ENCODE measurements around the gene TP53I11. TPM values are rescaled to one million over a fixed set of nuclear protein-coding genes. Genes with fewer than 3 reads are reported as not detected.

TP53I11 gene
- total and polyA plus RNA-seq, 2 donors (not counting 1 experiment from before 2014, with no cell fraction given), result 25.0 to 229 TPM

DNA sequence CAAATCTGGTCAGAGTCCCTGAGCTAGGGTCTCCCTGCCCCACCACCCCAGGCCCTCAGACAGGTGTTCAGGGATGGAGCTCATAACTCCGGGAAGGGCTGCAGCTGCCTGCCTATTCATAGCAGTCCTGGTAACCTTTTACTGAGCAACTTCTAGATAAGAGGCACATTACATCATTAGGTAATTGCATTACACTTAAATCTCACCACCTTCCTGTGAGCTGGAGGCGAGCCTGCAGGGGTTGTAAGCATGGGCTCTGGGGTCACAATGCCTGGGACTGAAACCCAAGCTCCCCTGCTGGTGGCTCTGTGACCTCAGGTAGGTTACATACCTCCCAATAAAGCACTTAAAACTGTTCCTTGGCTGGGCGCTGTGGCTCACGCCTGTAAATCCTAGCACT, 22.5 kb downstream of the TP53I11 start:
- WGBS (ENCODE audit: insufficient coverage), result 81% methylated on average over 4 of the region's 4 CpGs
- Mint-ChIP-seq H3K27me3 (no peaks in the 10 kb centered on the region), H3K27ac (no peak overlapping the region), H3K9me3 (ENCODE audit: insufficient read depth) (no peaks in the 10 kb centered on the region), H3K4me3 (no peak overlapping the region), H3K4me1 (no peaks in the 10 kb centered on the region)
- POLR2A ChIA-PET, result interaction anchor here (3.1 kb wide), 1 partner anchor 177 kb away, joined by 18 read pairs; no protein-coding TSS in a partner anchor
- Histone ChIP-seq H3K27me3 (replicated peaks in 1 of 4; ENCODE audit: control extremely low read depth in 1 of 4, control insufficient read depth in 3 of 4, insufficient read depth in 4 of 4, low read length in 3 of 4) (no peaks in the 10 kb centered on the region), H3K79me2 (ENCODE audit: control insufficient read depth, insufficient read depth, low read length) (no peaks in the 10 kb centered on the region), H2AFZ (ENCODE audit: insufficient read depth, low read depth, low read length, poor library complexity, severe bottlenecking) (no peak overlapping the region), H3K4me2 (replicated peaks; ENCODE audit: low read depth, low read length, poor library complexity, severe bottlenecking) (no peak overlapping the region), H4K20me1 (ENCODE audit: control insufficient read depth, insufficient read depth, low read length, poor library complexity, severe bottlenecking) (no peaks in the 10 kb centered on the region), H3K9ac (ENCODE audit: low read length) (no peak overlapping the region), H3K4me3 (ENCODE audit: control extremely low read depth in 1 of 5, extremely low read depth in 1 of 5, insufficient read depth in 1 of 5, low read depth in 2 of 5, low read length in 4 of 5) (no peak overlapping the region), H3K4me1 (ENCODE audit: control insufficient read depth in 2 of 2, insufficient read depth in 2 of 2, low read length in 2 of 2) (peaks cover 0 to 6% of the 10 kb centered on the region in 2 donors), H3K27ac (ENCODE audit: low read length in 2 of 2) (no peak overlapping the region), H3K9me3 (ENCODE audit: control extremely low read depth in 1 of 3, control insufficient read depth in 2 of 3, insufficient read depth in 1 of 3, low read length in 2 of 3) (no peaks in the 10 kb centered on the region), H3K36me3 (replicated peaks in 1 of 2; ENCODE audit: control extremely low read depth in 1 of 2, control insufficient read depth in 1 of 2, extremely low read depth in 1 of 2, insufficient read depth in 2 of 2, low read length in 1 of 2) (peaks cover 0 to 2% of the 10 kb centered on the region in 2 experiments)
- TF ChIP-seq EZH2 (IDR thresholded peaks at IDR 0.05; ENCODE audit: borderline replicate concordance, insufficient read depth, low read depth, low read length, poor library complexity, severe bottlenecking), result no peak
- TF ChIP-seq, protein P1, sequence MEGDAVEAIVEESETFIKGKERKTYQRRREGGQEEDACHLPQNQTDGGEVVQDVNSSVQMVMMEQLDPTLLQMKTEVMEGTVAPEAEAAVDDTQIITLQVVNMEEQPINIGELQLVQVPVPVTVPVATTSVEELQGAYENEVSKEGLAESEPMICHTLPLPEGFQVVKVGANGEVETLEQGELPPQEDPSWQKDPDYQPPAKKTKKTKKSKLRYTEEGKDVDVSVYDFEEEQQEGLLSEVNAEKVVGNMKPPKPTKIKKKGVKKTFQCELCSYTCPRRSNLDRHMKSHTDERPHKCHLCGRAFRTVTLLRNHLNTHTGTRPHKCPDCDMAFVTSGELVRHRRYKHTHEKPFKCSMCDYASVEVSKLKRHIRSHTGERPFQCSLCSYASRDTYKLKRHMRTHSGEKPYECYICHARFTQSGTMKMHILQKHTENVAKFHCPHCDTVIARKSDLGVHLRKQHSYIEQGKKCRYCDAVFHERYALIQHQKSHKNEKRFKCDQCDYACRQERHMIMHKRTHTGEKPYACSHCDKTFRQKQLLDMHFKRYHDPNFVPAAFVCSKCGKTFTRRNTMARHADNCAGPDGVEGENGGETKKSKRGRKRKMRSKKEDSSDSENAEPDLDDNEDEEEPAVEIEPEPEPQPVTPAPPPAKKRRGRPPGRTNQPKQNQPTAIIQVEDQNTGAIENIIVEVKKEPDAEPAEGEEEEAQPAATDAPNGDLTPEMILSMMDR (IDR thresholded peaks at IDR 0.05), result no peak
- ATAC-seq (ENCODE audit: low read depth) (no peak), DNase-seq (no peak)
- intact Hi-C loops (cut with micrococcal nuclease), result no loop called here
- CTCF ChIA-PET, result interaction anchor here (0.6 to 17.1 kb wide), 16 partner anchors 9 to 412 kb away, joined by 3 to 1701 read pairs (median 6); no protein-coding TSS in a partner anchor

DNA sequence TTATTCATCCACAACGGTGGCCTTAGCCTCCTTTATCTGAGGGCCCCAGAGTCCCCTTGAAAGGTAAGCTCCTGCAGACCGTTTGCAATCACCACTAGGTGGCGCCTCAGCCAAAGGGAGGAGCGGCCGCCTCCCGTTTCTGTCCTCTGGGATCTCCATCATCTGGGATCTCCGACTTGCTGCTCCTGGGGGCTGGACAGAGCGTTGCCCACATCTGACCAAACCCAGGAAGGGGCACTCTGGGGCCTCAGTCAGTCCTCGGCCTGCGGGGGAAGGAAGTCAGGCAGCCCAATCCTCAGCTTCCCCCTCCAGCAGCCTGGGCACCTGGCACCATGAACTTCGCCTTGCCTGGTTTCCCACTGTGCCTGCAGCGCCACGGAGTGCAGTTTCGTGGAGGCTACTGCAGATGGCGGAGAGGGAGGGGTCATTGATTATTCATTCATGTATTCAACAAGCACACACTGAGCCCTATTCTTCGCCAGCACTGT, 23.5 kb downstream of the TP53I11 start:
- no peaks in the 10 kb centered on the region for H3K27me3 Mint-ChIP-seq
- no peak overlapping the region for H2AFZ ChIP-seq (ENCODE audit: insufficient read depth, low read depth, low read length, poor library complexity, severe bottlenecking)
- no peaks in the 10 kb centered on the region for H3K79me2 ChIP-seq (ENCODE audit: control insufficient read depth, insufficient read depth, low read length)
- no peaks in the 10 kb centered on the region for H4K20me1 ChIP-seq (ENCODE audit: control insufficient read depth, insufficient read depth, low read length, poor library complexity, severe bottlenecking)
- H3K4me3 ChIP-seq (ENCODE audit: control extremely low read depth in 1 of 5, extremely low read depth in 1 of 5, insufficient read depth in 1 of 5, low read depth in 2 of 5, low read length in 4 of 5), result no peak overlapping the region
- H3K36me3 ChIP-seq (replicated peaks in 1 of 2; ENCODE audit: control extremely low read depth in 1 of 2, control insufficient read depth in 1 of 2, extremely low read depth in 1 of 2, insufficient read depth in 2 of 2, low read length in 1 of 2), result peaks cover 0 to 2% of the 10 kb centered on the region in 2 experiments
- DNase-seq (peak; percentile 75), ATAC-seq (ENCODE audit: low read depth) (peak; percentile 62)
- no peak overlapping the region for H3K4me3 Mint-ChIP-seq
- no peak overlapping the region for H3K27ac ChIP-seq (ENCODE audit: low read length in 2 of 2)
- H3K9me3 Mint-ChIP-seq (ENCODE audit: insufficient read depth), result no peaks in the 10 kb centered on the region
- peaks cover 0 to 6% of the 10 kb centered on the region in 2 donors for H3K4me1 ChIP-seq (ENCODE audit: control insufficient read depth in 2 of 2, insufficient read depth in 2 of 2, low read length in 2 of 2)
- H3K4me1 Mint-ChIP-seq, result no peaks in the 10 kb centered on the region
- H3K27me3 ChIP-seq (replicated peaks in 1 of 4; ENCODE audit: control extremely low read depth in 1 of 4, control insufficient read depth in 3 of 4, insufficient read depth in 4 of 4, low read length in 3 of 4), result no peaks in the 10 kb centered on the region
- ChIA-PET CTCF (interaction anchor here (0.6 to 17.1 kb wide), 41 partner anchors 8 to 844 kb away, joined by 3 to 1701 read pairs (median 4); no protein-coding TSS in a partner anchor), POLR2A (interaction anchor here (0.7 to 3.1 kb wide), 3 partner anchors 11 to 183 kb away, joined by 3 to 18 read pairs (median 4); no protein-coding TSS in a partner anchor)
- intact Hi-C loops (cut with micrococcal nuclease), result loop anchor here (1.0 kb wide), 2 partner anchors 9 to 178 kb away; no protein-coding TSS in a partner anchor
- no peak for TF ChIP-seq EZH2 (IDR thresholded peaks at IDR 0.05; ENCODE audit: borderline replicate concordance, insufficient read depth, low read depth, low read length, poor library complexity, severe bottlenecking)
- TF ChIP-seq, protein P1 (IDR thresholded peaks at IDR 0.05), result peak; percentile 93
- no peak overlapping the region for H3K9ac ChIP-seq (ENCODE audit: low read length)
- no peaks in the 10 kb centered on the region for H3K9me3 ChIP-seq (ENCODE audit: control extremely low read depth in 1 of 3, control insufficient read depth in 2 of 3, insufficient read depth in 1 of 3, low read length in 2 of 3)
- peak overlapping the region; percentile 44 for H3K4me2 ChIP-seq (replicated peaks; ENCODE audit: low read depth, low read length, poor library complexity, severe bottlenecking)
- 13% methylated on average over 11 of the region's 16 CpGs for WGBS (ENCODE audit: insufficient coverage)
- H3K27ac Mint-ChIP-seq, result no peak overlapping the region

All from B cell (primary cell).